GM13977 (cell line): ENCODE results near the gene GPR78.

Source experiments
- DNase-seq: peaks from one replicate; pipeline ENCODE4 v3.0.0; 2012; ENCODE audit warnings: low spot score
- CTCF ChIP-seq: IDR thresholded peaks from 2 replicates; pipeline ENCODE4 v1.5.1; 2012; ENCODE audit warnings: mild to moderate bottlenecking, control low read depth; ENCODE audit not compliant: insufficient read depth; ENCODE audit errors: extremely low read depth, missing control alignments
- in situ Hi-C: fragments of 300-500 bp; cut with MboI; formaldehyde crosslinking; loops from one replicate; pipeline ENCODE4 v1.12.0; 2022; ENCODE audit warnings: low sequenced_read_pairs, low pct_unique_long_range_greater_than_20kb, mixed read lengths, inconsistent platforms; ENCODE audit not compliant: unreplicated experiment

GPR78 gene

GRCh38 chr4:8537041-8537461 lies 43.1 kb upstream of the GPR78 start:
- no peak for DNase-seq
- in situ Hi-C loops, result no loop called here
- no peak for TF ChIP-seq CTCF

- in situ Hi-C loops, result no loop called here
- no peak for DNase-seq
- TF ChIP-seq CTCF, result no peak
These were observed 42.0 kb upstream of the GPR78 start for GRCh38 chr4:8538076-8538702.

GRCh38 chr4:8538703-8539567 lies 41.3 kb upstream of the GPR78 start:
- in situ Hi-C loops, result no loop called here
- no peak for TF ChIP-seq CTCF
- DNase-seq, result no peak

GRCh38 chr4:8539661-8540060 lies 40.5 kb upstream of the GPR78 start:
- no peak for DNase-seq
- in situ Hi-C loops, result no loop called here
- no peak for TF ChIP-seq CTCF

- no peak for DNase-seq
- TF ChIP-seq CTCF, result no peak
- in situ Hi-C loops, result no loop called here
These were observed 40.1 kb upstream of the GPR78 start for GRCh38 chr4:8540072-8540471.

GRCh38 chr4:8540586-8540985 lies 39.6 kb upstream of the GPR78 start:
- TF ChIP-seq CTCF, result no peak
- in situ Hi-C loops, result no loop called here
- no peak for DNase-seq
